ENCODE results near the gene PYROXD2.

The PYROXD2 gene

GRCh38 chr10:98427011-98427515 lies 12.1 kb upstream of the PYROXD2 start:
- DNase-seq (ENCODE audit: insufficient read length, low spot score) (no peak), FAIRE-seq (no peak)
- no peak for TF ChIP-seq CTCF (IDR thresholded peaks at IDR 0.05; ENCODE audit: insufficient read depth, missing control alignments)

- FAIRE-seq (no peak), DNase-seq (ENCODE audit: insufficient read length, low spot score) (peak; percentile 51)
- TF ChIP-seq CTCF (IDR thresholded peaks at IDR 0.05; ENCODE audit: insufficient read depth, missing control alignments), result peak; percentile 72
Measured at GRCh38 chr10:98425511-98426352, 10.8 kb upstream of the PYROXD2 start.

- no peak for DNase-seq (ENCODE audit: insufficient read length, low spot score)
- no peak for TF ChIP-seq CTCF (IDR thresholded peaks at IDR 0.05; ENCODE audit: insufficient read depth, missing control alignments)
- FAIRE-seq, result no peak
Measured at GRCh38 chr10:98424295-98425254, 9.6 kb upstream of the PYROXD2 start.

- peak; percentile 31 for TF ChIP-seq CTCF (IDR thresholded peaks at IDR 0.05; ENCODE audit: insufficient read depth, missing control alignments)
- FAIRE-seq, result no peak
- no peak for DNase-seq (ENCODE audit: insufficient read length, low spot score)
Measured at GRCh38 chr10:98423691-98424120, 8.7 kb upstream of the PYROXD2 start.

GRCh38 chr10:98422182-98422581 lies 7.2 kb upstream of the PYROXD2 start:
- DNase-seq (ENCODE audit: insufficient read length, low spot score) (no peak), FAIRE-seq (no peak)
- no peak for TF ChIP-seq CTCF (IDR thresholded peaks at IDR 0.05; ENCODE audit: insufficient read depth, missing control alignments)

- no peak for FAIRE-seq
- DNase-seq (ENCODE audit: insufficient read length, low spot score), result no peak
- no peak for TF ChIP-seq CTCF (IDR thresholded peaks at IDR 0.05; ENCODE audit: insufficient read depth, missing control alignments)
Measured at GRCh38 chr10:98420786-98421185, 5.8 kb upstream of the PYROXD2 start.
